SIG-M5 (cell line): Measurements from ENCODE around the gene RNASEH2A.

Experiments used
- DNase-seq: peaks from one replicate; lab custom pipeline; 2025; lab: John Stamatoyannopoulos, UW

The RNASEH2A gene

GRCh38 chr19:12783291-12783848 lies 23.0 kb upstream of the RNASEH2A start:
- DNase-seq = no peak

- no peak for DNase-seq
Measured at GRCh38 chr19:12783849-12784393, 22.5 kb upstream of the RNASEH2A start.

GRCh38 chr19:12784394-12784870 lies 22.0 kb upstream of the RNASEH2A start:
- DNase-seq = no peak

- no peak for DNase-seq
Measured at GRCh38 chr19:12784871-12785430, 21.4 kb upstream of the RNASEH2A start.

DNA sequence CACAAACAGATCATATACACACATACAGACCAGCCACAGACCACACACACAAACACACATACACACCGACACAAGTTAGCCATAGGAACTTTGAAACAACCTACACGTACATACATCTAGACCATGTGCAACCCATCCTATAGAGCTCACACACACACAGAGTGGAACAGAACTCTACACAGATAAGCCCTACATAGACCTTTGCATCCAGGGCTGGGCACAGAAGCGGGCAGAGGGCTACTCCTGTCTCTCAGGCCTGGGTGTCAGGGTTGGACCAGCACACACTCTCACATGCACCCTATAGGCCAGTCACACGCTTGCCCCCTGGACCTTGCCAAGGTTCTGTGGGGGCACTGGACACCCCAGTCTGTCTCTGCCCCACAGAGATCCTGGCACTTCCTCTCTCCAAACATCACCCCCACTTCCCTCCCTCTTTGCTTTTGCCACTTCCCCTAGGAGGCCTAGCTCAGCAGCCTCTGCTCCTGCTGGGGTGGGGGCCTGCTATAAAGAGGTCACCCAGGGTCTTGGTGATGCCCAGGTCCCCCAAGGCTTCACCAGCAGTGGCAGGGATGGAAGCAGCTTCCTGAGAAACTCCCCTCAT lies 20.9 kb upstream of the RNASEH2A start:
- DNase-seq = no peak

- no peak for DNase-seq
Measured at GRCh38 chr19:12786141-12786870, 20.1 kb upstream of the RNASEH2A start.

GRCh38 chr19:12786952-12787351 lies 19.4 kb upstream of the RNASEH2A start:
- DNase-seq = no peak

- DNase-seq = no peak
Measured at GRCh38 chr19:12787458-12787857, 18.9 kb upstream of the RNASEH2A start.

DNA sequence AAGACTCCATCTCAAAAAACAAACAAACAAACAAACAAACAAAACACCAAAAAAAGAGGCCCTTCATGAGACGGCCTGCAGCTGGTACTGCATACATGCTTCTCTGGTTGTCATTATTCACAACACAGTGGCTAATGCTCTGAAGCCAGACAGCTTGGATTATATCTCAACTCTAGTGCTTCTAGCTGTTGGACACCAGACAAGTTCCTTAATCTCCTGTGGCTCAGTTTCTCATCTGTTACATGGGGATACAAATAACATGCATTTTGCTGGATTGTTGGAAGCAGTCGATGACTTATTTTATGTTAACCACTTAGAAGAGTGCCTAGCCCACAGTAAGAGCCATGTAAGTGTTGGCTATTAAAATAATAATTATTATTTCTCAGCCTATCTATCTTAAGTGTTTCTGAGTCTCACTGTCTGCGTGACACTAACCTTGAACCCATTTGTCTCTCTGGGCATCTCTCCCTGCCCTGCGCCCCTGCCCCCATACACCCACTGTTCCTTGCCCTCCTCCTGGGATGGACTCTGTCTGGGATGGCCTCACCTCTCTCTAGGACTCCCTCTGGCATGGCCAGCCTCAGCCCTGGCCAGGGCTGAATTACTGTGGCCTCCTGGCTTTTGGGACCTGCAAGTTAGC lies 18.2 kb upstream of the RNASEH2A start:
- DNase-seq = no peak

GRCh38 chr19:12788682-12789097 lies 17.7 kb upstream of the RNASEH2A start:
- DNase-seq = no peak

GRCh38 chr19:12789098-12789903 lies 17.1 kb upstream of the RNASEH2A start:
- DNase-seq = no peak

DNA sequence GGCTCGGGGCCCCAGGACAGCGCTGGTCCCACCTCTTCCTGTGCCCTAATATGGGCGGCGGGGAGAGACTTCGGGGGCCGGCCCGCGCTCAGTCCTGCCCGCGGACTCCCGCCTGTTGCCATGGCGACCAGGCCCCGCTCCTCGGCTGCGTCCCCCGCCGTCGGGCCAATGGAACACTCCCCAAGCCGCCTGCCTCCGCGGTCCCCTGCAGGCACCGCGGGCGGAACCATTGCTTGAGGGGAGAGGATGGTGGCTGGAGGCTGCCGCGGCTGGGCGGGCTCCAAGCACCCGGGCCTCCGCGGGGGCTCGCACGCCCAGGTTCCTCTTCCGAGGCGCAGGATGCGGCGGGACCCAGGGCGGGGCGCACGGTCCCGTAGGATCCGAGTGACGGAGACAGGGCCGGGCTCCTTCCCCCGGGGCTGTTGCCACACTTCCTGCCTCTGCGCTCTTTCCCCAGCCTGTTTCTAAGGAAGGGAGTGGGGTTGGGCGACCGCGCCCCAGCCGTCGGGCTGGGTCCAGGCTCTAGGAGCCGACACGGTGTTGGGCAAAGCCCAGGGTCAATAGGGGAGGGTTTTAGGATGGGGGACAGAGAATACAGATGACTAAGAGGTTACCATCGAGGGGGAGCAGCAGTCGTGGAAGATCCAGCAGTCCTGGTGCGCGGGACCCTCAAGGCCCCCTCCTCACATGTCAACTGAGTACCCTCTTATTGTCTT lies 16.3 kb upstream of the RNASEH2A start:
- DNase-seq = peak; percentile 86

GRCh38 chr19:12790628-12791344 lies 15.6 kb upstream of the RNASEH2A start:
- DNase-seq = no peak

- DNase-seq = peak; percentile 54
Measured at GRCh38 chr19:12791345-12792050, 14.9 kb upstream of the RNASEH2A start, which contains the start of gene JUNB. TSS of gene JUNB (plus strand) at chr19:12791486. CDS start at chr19:12791772, 286 bp downstream.

- DNase-seq = no peak
Measured at GRCh38 chr19:12792051-12792852, 14.1 kb upstream of the RNASEH2A start.

GRCh38 chr19:12792853-12793289 lies 13.5 kb upstream of the RNASEH2A start:
- no peak for DNase-seq

- no peak for DNase-seq
Measured at GRCh38 chr19:12793290-12794195, 12.8 kb upstream of the RNASEH2A start.
